Measurements from ENCODE around the gene PTPRD.

PTPRD gene

GRCh38 chr9:8738945-8739344, 1873.9 kb downstream of the PTPRD start:
- H3K79me2 ChIP-seq (ENCODE audit: insufficient read depth, low read depth) = no peaks in the 10 kb centered on the region
- TF ChIP-seq, protein P1, sequence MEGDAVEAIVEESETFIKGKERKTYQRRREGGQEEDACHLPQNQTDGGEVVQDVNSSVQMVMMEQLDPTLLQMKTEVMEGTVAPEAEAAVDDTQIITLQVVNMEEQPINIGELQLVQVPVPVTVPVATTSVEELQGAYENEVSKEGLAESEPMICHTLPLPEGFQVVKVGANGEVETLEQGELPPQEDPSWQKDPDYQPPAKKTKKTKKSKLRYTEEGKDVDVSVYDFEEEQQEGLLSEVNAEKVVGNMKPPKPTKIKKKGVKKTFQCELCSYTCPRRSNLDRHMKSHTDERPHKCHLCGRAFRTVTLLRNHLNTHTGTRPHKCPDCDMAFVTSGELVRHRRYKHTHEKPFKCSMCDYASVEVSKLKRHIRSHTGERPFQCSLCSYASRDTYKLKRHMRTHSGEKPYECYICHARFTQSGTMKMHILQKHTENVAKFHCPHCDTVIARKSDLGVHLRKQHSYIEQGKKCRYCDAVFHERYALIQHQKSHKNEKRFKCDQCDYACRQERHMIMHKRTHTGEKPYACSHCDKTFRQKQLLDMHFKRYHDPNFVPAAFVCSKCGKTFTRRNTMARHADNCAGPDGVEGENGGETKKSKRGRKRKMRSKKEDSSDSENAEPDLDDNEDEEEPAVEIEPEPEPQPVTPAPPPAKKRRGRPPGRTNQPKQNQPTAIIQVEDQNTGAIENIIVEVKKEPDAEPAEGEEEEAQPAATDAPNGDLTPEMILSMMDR (conservative IDR thresholded peaks at IDR 0.05; ENCODE audit: low read depth, low read length) = no peak
- H3K27ac ChIP-seq = no peak overlapping the region
- no peaks in the 10 kb centered on the region for H3K4me1 ChIP-seq (ENCODE audit: low read depth, poor library complexity, severe bottlenecking)
- H3K27me3 ChIP-seq (ENCODE audit: insufficient read depth, low read depth) = no peaks in the 10 kb centered on the region
- no peak overlapping the region for H3K4me3 ChIP-seq (IDR thresholded peaks at IDR 0.05; ENCODE audit: insufficient read depth, low read depth, low read length)
- H3K36me3 ChIP-seq (ENCODE audit: insufficient read depth) = no peaks in the 10 kb centered on the region
- H4K20me1 ChIP-seq (ENCODE audit: insufficient read depth) = no peaks in the 10 kb centered on the region
- H3K4me2 ChIP-seq = no peak overlapping the region
- H3K9ac ChIP-seq = no peak overlapping the region
- H2AFZ ChIP-seq (ENCODE audit: low read depth) = no peak overlapping the region

DNA sequence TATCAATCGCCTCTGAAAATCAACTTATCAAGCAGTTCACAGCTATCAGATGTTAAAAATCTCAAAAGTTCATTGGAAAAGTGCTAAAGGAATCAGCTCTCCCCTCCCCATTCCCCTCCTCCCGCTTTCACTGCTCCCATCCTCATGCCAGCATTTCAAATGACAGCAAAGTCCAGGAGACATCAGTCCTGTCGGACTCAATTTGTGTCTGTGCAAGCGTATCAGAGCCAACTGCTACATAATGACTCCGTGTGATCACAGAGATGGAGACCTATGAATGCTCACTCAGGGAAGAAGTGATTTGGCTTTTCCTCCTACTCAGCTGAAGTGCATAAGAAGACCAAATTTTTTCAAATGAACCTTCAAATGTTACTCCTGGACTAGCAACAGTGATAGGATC, 1876.0 kb downstream of the PTPRD start:
- TF ChIP-seq, protein P1 (conservative IDR thresholded peaks at IDR 0.05; ENCODE audit: low read depth, low read length) = no peak
- H3K27me3 ChIP-seq (ENCODE audit: insufficient read depth, low read depth) = no peaks in the 10 kb centered on the region
- H3K4me1 ChIP-seq (ENCODE audit: low read depth, poor library complexity, severe bottlenecking) = no peaks in the 10 kb centered on the region
- no peak overlapping the region for H3K9ac ChIP-seq
- no peaks in the 10 kb centered on the region for H3K36me3 ChIP-seq (ENCODE audit: insufficient read depth)
- H3K4me2 ChIP-seq = no peak overlapping the region
- no peaks in the 10 kb centered on the region for H4K20me1 ChIP-seq (ENCODE audit: insufficient read depth)
- no peaks in the 10 kb centered on the region for H3K79me2 ChIP-seq (ENCODE audit: insufficient read depth, low read depth)
- H2AFZ ChIP-seq (ENCODE audit: low read depth) = no peak overlapping the region
- no peak overlapping the region for H3K27ac ChIP-seq
- H3K4me3 ChIP-seq (IDR thresholded peaks at IDR 0.05; ENCODE audit: insufficient read depth, low read depth, low read length) = no peak overlapping the region

GRCh38 chr9:8734760-8735159, 1878.0 kb downstream of the PTPRD start:
- no peak overlapping the region for H3K27ac ChIP-seq
- no peaks in the 10 kb centered on the region for H3K36me3 ChIP-seq (ENCODE audit: insufficient read depth)
- no peaks in the 10 kb centered on the region for H4K20me1 ChIP-seq (ENCODE audit: insufficient read depth)
- H3K4me1 ChIP-seq (ENCODE audit: low read depth, poor library complexity, severe bottlenecking) = no peaks in the 10 kb centered on the region
- no peak overlapping the region for H3K4me2 ChIP-seq
- H3K4me3 ChIP-seq (IDR thresholded peaks at IDR 0.05; ENCODE audit: insufficient read depth, low read depth, low read length) = no peak overlapping the region
- H3K27me3 ChIP-seq (ENCODE audit: insufficient read depth, low read depth) = no peaks in the 10 kb centered on the region
- no peaks in the 10 kb centered on the region for H3K79me2 ChIP-seq (ENCODE audit: insufficient read depth, low read depth)
- no peak overlapping the region for H2AFZ ChIP-seq (ENCODE audit: low read depth)
- TF ChIP-seq, protein P1 (conservative IDR thresholded peaks at IDR 0.05; ENCODE audit: low read depth, low read length) = no peak
- no peak overlapping the region for H3K9ac ChIP-seq

- H2AFZ ChIP-seq (ENCODE audit: low read depth) = no peak overlapping the region
- no peak overlapping the region for H3K4me2 ChIP-seq
- no peaks in the 10 kb centered on the region for H3K79me2 ChIP-seq (ENCODE audit: insufficient read depth, low read depth)
- H3K27ac ChIP-seq = no peak overlapping the region
- H3K9ac ChIP-seq = no peak overlapping the region
- no peaks in the 10 kb centered on the region for H3K36me3 ChIP-seq (ENCODE audit: insufficient read depth)
- H3K4me1 ChIP-seq (ENCODE audit: low read depth, poor library complexity, severe bottlenecking) = no peaks in the 10 kb centered on the region
- H3K4me3 ChIP-seq (IDR thresholded peaks at IDR 0.05; ENCODE audit: insufficient read depth, low read depth, low read length) = no peak overlapping the region
- no peaks in the 10 kb centered on the region for H4K20me1 ChIP-seq (ENCODE audit: insufficient read depth)
- no peaks in the 10 kb centered on the region for H3K27me3 ChIP-seq (ENCODE audit: insufficient read depth, low read depth)
- TF ChIP-seq, protein P1 (conservative IDR thresholded peaks at IDR 0.05; ENCODE audit: low read depth, low read length) = no peak
Measured at GRCh38 chr9:8733131-8733954, 1879.5 kb downstream of the PTPRD start.

Data from KMS-11 (cell line).